A673 (cell line): ENCODE measurements around the gene NCOA3. TPM values are rescaled to one million over a fixed set of nuclear protein-coding genes. Genes with fewer than 3 reads are reported as not detected.

Experiments used
- BruUV-seq: library from RNA; stranded (reverse); fragments of 400-500 nt; replicated peaks from 2 replicates; lab custom pipeline; 2021; lab: Mats Ljungman, UMichigan
- CTCF ChIA-PET: fragments of 300-600 bp; sonication (Branson Sonifier 250); formaldehyde crosslinking; loops from one replicate; lab custom pipeline; 2022; ENCODE audit warnings: antibody characterized with exemption; lab: Charles Lee
- POLR2A ChIA-PET: fragments of 300-600 bp; sonication (Branson Sonifier 250); formaldehyde crosslinking; loops from one replicate; lab custom pipeline; 2022; ENCODE audit warnings: antibody characterized with exemption; ENCODE audit not compliant: low non-redundant PET; lab: Charles Lee
- DNase-seq: peaks from one replicate; pipeline ENCODE4 v3.0.0-alpha.2; 2015; ENCODE audit warnings: low spot score
- H3K27ac ChIP-seq: fragments of 200-600 bp; sonication (generic); 2 replicates; pipeline ENCODE4 v1.5.1; 2016; ENCODE audit warnings: mixed run types, low read depth, mild to moderate bottlenecking, mixed read lengths, antibody characterized with exemption, low read length; ENCODE audit not compliant: poor library complexity, severe bottlenecking
- H3K27me3 ChIP-seq: fragments of 200-600 bp; sonication (generic); replicated peaks from 2 replicates; pipeline ENCODE4 v1.6.1; 2017; ENCODE audit warnings: mixed run types, low read depth, mild to moderate bottlenecking, mixed read lengths, antibody characterized with exemption, low read length; ENCODE audit not compliant: insufficient read depth, poor library complexity
- H3K36me3 ChIP-seq: fragments of 200-600 bp; sonication (generic); 2 replicates; pipeline ENCODE4 v1.6.1; 2016; ENCODE audit warnings: mixed run types, mild to moderate bottlenecking, mixed read lengths, antibody characterized with exemption, low read length; ENCODE audit not compliant: insufficient read depth, poor library complexity, severe bottlenecking
- H3K4me1 ChIP-seq: fragments of 200-600 bp; sonication (generic); 2 replicates; pipeline ENCODE4 v1.6.1; 2017; ENCODE audit warnings: mixed run types, mild to moderate bottlenecking, mixed read lengths, antibody characterized with exemption, low read length; ENCODE audit not compliant: insufficient read depth, poor library complexity, severe bottlenecking
- H3K4me3 ChIP-seq: fragments of 200-600 bp; sonication (generic); 2 replicates; pipeline ENCODE4 v1.5.1; 2016; ENCODE audit warnings: low read depth, mixed run types, mild to moderate bottlenecking, mixed read lengths, low read length; ENCODE audit not compliant: poor library complexity, severe bottlenecking
- H3K9me3 ChIP-seq: fragments of 200-600 bp; sonication (generic); 2 replicates; pipeline ENCODE4 v1.6.1; 2016; ENCODE audit warnings: mixed run types, low read depth, mild to moderate bottlenecking, mixed read lengths, antibody characterized with exemption, low read length; ENCODE audit not compliant: poor library complexity, severe bottlenecking
- EZH2 ChIP-seq: fragments of 200-600 bp; sonication (generic); IDR thresholded peaks from 2 replicates; pipeline ENCODE4 v1.6.1; 2017; ENCODE audit warnings: borderline replicate concordance, low read depth, mild to moderate bottlenecking, mixed read lengths, antibody characterized with exemption, low read length; ENCODE audit not compliant: poor library complexity, severe bottlenecking
- intact Hi-C: fragments of 100-400 bp; cut with micrococcal nuclease; formaldehyde crosslinking; loops from one replicate; pipeline ENCODE4 v1.10.0; 2022; ENCODE audit not compliant: unreplicated experiment
- total RNA-seq: library from RNA; stranded (reverse); gene quantifications from 2 replicates; pipeline ENCODE4 v1.2.3, GENCODE V29; 2021
- TF ChIP-seq, protein P1 (sequence below): fragments of 300-800, 200-600 bp; sonication (generic); conservative IDR thresholded peaks from 2 replicates; pipeline ENCODE4 v1.5.1; 2017; ENCODE audit warnings: low read depth, mild to moderate bottlenecking, antibody characterized with exemption, low read length, moderate library complexity, mixed read lengths

NCOA3 gene
- total RNA-seq, 1 experiment from 2014 or later = 26.8 TPM

DNA sequence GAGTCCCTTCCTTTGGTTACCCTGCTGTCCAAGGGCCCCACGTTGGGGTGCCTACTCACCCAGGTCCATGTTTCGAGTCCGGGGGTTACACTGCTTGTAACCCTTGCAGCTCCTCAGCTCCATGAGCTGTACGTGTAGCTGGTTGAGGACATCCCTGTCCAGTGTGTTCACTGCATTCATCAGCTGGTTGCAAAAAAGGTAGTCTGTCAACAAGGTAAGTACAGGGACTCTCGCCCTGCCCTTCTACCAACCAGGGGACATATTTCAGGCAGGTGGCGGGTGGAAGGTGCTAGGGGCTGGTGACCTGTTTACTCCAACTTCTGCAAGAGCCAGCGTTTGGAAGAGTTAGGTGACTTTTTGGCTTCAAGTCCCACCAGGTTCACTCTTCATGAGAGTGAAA is 160.0 kb downstream of the NCOA3 start:
- no peaks in the 10 kb centered on the region for H3K36me3 ChIP-seq

DNA sequence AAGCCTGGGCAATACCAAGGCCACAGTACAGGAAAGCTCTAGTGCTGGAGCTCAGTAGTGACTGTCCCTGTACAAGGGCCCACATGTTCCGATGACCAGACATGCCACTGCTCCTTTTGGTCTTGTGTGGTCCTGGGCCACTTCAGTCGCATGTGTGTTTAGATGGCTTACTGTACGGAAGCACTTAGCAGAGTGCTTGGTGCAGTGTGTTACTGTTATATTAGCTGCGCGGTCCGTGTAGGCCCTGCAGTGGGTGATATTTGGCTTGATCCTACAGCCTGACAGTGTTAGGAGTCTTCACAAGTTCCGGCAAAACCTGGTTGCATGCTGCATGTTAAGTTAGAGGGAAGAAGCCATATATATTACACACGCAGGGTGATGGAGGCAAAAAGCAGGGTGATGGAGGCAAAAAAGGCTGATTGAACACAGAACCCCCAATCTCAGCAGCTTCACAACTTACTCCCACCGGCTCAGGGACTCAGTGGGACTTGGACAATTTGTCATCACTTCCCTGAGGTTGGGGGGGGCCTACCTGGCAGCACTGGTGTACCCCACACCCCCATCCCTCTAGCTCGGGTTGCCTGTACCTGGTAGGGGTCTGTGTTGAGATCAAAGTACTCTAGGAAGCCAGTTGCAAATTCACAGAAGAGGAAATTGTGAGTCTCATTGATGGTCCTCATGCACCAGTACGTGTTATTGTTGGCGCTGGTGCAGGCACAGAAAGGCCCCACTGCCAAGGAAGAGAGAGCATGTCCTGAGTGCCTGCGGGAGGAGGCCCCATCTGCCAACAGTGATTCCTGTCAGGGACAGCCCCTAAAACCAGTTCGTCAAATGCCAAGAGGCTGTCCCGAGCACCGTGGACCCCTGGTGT is 161.0 kb downstream of the NCOA3 start:
- no peak for DNase-seq
- Histone ChIP-seq H3K36me3 (no peaks in the 10 kb centered on the region), H3K4me1 (no peaks in the 10 kb centered on the region), H3K9me3 (no peaks in the 10 kb centered on the region), H3K27me3 (no peaks in the 10 kb centered on the region), H3K27ac (no peak overlapping the region), H3K4me3 (no peak overlapping the region)
- TF ChIP-seq, protein P1, sequence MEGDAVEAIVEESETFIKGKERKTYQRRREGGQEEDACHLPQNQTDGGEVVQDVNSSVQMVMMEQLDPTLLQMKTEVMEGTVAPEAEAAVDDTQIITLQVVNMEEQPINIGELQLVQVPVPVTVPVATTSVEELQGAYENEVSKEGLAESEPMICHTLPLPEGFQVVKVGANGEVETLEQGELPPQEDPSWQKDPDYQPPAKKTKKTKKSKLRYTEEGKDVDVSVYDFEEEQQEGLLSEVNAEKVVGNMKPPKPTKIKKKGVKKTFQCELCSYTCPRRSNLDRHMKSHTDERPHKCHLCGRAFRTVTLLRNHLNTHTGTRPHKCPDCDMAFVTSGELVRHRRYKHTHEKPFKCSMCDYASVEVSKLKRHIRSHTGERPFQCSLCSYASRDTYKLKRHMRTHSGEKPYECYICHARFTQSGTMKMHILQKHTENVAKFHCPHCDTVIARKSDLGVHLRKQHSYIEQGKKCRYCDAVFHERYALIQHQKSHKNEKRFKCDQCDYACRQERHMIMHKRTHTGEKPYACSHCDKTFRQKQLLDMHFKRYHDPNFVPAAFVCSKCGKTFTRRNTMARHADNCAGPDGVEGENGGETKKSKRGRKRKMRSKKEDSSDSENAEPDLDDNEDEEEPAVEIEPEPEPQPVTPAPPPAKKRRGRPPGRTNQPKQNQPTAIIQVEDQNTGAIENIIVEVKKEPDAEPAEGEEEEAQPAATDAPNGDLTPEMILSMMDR = no peak
- no peak for TF ChIP-seq EZH2
- BruUV-seq = no TSS peak
- intact Hi-C loops = loop anchor here (5.0 kb wide), 1 partner anchor 960 kb away; no protein-coding TSS in a partner anchor
- POLR2A ChIA-PET = no interaction called here
- CTCF ChIA-PET = interaction anchor here (1.0 kb wide), 1 partner anchor 958 kb away, joined by 4 read pairs; no protein-coding TSS in a partner anchor

More for the DNA sequence above, 160.0 kb downstream of the NCOA3 start:
- Histone ChIP-seq H3K4me3 (no peak overlapping the region), H3K27ac (no peak overlapping the region), H3K27me3 (no peaks in the 10 kb centered on the region), H3K4me1 (no peaks in the 10 kb centered on the region), H3K9me3 (no peaks in the 10 kb centered on the region)
- intact Hi-C loops = loop anchor here (5.0 kb wide), 1 partner anchor 961 kb away; no protein-coding TSS in a partner anchor
- no peak for DNase-seq
- TF ChIP-seq, protein P1 = no peak
- TF ChIP-seq EZH2 = no peak
- ChIA-PET CTCF (interaction anchor here (1.0 kb wide), 1 partner anchor 959 kb away, joined by 4 read pairs; no protein-coding TSS in a partner anchor), POLR2A (no interaction called here)
- no TSS peak for BruUV-seq

DNA sequence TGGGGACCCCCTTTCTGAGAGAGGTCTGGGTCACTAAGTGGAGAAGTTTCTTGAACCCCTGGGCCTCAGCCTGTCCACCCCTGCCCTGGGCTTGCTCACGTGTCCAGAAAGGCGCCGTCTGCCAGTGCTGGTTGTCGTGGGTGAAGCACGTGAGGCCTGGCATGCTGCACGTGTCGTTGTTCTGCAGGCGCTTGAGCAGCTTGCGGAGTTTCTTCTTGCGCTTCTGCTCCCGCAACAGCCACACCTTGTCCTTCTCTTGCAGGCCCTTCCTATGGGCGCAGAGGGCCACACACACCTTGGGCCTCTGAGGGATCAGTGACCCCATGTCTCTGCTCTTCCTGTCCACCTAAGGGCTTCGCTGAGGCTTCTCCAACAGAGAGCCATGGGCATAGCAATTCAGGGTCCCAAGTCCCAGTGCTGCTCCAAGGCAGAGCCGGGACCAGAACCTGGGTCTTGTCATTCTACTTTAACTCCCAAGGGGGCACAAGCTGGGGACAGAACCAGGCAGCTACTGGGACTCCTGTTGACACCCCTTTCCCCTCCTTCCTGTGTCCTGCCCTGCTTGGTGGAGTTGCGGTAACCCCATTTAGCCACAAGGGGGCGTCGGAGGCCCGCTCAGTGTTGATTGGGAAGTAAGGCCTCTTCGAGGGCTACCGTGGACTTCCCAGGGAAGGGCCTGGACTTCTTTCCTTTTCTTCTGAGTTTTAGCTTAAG is 161.8 kb downstream of the NCOA3 start:
- H3K27me3 ChIP-seq = no peaks in the 10 kb centered on the region
- H3K4me1 ChIP-seq = no peaks in the 10 kb centered on the region
- H3K36me3 ChIP-seq = no peaks in the 10 kb centered on the region
- H3K27ac ChIP-seq = no peak overlapping the region
- DNase-seq = peak; percentile 83
- no peak for TF ChIP-seq EZH2
- TF ChIP-seq, protein P1 = peak; percentile 96
- CTCF ChIA-PET = interaction anchor here (0.5 to 1.6 kb wide), 2 partner anchors 11 to 957 kb away, joined by 7 to 13 read pairs; no protein-coding TSS in a partner anchor
- H3K4me3 ChIP-seq = no peak overlapping the region
- intact Hi-C loops = loop anchor here (5.0 kb wide), 1 partner anchor 959 kb away; no protein-coding TSS in a partner anchor
- BruUV-seq = no TSS peak
- H3K9me3 ChIP-seq = no peaks in the 10 kb centered on the region
- POLR2A ChIA-PET = no interaction called here
